Upper lobe of left lung (tissue), 4 donors: ENCODE results near the gene MAP2K5.

Source experiments
- POLR2AphosphoS5 ChIP-seq, 2 donors: sonication (generic); formaldehyde crosslinking; IDR thresholded peaks; one replicate each; pipeline ENCODE4 v1.5.1; 2017; ENCODE audit warnings: antibody characterized with exemption in 2 of 2
- TF ChIP-seq, protein P1 (sequence below), 6 experiments: fragments of 450-650 bp in 4 of 6; fragments of 200-600 bp in 2 of 6; sonication (generic) in 2 of 6; IDR thresholded peaks; one replicate each; pipeline ENCODE4 v1.5.1; 2016 to 2019; ENCODE audit warnings: antibody characterized with exemption in 6 of 6

DNA sequence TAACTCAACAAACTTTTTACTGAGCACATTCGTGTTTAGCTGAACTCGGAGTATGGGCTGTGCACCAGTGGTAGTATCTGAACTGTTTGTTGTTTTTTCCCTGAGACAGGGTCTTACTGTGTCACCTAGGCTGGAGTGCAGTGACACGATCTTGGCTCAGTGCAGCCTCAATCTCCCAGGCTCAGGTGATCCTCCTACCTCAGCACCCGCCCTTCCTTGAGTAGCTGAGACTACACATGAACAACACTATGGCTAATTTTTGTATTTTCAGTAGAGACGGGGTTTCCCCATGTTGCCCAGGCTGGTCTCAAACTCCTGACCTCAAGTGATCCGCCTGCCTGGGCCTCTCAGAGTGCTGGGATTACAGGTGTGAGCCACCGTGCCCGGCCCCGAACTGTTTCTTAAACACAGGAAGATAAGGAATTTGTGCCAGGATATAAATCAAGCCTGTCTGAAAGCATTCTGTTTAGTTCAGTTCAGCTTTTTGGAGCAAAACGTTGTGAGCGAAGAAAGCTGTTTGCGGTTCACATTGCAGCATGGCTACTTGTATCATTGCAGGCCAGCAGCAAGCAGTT, 242.4 kb downstream of the MAP2K5 start:
- TF ChIP-seq, protein P1, sequence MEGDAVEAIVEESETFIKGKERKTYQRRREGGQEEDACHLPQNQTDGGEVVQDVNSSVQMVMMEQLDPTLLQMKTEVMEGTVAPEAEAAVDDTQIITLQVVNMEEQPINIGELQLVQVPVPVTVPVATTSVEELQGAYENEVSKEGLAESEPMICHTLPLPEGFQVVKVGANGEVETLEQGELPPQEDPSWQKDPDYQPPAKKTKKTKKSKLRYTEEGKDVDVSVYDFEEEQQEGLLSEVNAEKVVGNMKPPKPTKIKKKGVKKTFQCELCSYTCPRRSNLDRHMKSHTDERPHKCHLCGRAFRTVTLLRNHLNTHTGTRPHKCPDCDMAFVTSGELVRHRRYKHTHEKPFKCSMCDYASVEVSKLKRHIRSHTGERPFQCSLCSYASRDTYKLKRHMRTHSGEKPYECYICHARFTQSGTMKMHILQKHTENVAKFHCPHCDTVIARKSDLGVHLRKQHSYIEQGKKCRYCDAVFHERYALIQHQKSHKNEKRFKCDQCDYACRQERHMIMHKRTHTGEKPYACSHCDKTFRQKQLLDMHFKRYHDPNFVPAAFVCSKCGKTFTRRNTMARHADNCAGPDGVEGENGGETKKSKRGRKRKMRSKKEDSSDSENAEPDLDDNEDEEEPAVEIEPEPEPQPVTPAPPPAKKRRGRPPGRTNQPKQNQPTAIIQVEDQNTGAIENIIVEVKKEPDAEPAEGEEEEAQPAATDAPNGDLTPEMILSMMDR (IDR thresholded peaks at IDR 0.05), result no peak
- TF ChIP-seq POLR2AphosphoS5 (IDR thresholded peaks at IDR 0.05), result no peak
